ENCODE data around the gene LGI4.

LGI4 gene

GRCh38 chr19:35116072-35116801, 18.6 kb downstream of the LGI4 start:
- H3K27ac ChIP-seq (ENCODE audit: low read depth, low read length): no peak overlapping the region
- H3K9me2 ChIP-seq (replicated peaks; ENCODE audit: insufficient read depth, low read length): no peaks in the 10 kb centered on the region
- TF ChIP-seq CTCF (IDR thresholded peaks at IDR 0.05; ENCODE audit: insufficient read depth, low read length, poor library complexity, severe bottlenecking): no peak
- no peak for TF ChIP-seq EZH2phosphoT487 (conservative IDR thresholded peaks at IDR 0.05; ENCODE audit: low read length)
- no peaks in the 10 kb centered on the region for H3K79me2 ChIP-seq (ENCODE audit: insufficient read depth, low read length)
- no peak overlapping the region for H3K4me3 ChIP-seq (ENCODE audit: insufficient read depth, low read length, poor library complexity, severe bottlenecking)
- no peak overlapping the region for H3K9ac ChIP-seq (ENCODE audit: low read length)
- no peak overlapping the region for H3K4me2 ChIP-seq (ENCODE audit: low read depth, low read length, poor library complexity, severe bottlenecking)
- no peaks in the 10 kb centered on the region for H3F3A ChIP-seq (ENCODE audit: insufficient read depth)
- H4K20me1 ChIP-seq (ENCODE audit: low read depth, low read length): no peaks in the 10 kb centered on the region
- no peaks in the 10 kb centered on the region for H3K36me3 ChIP-seq (ENCODE audit: low read length)
- no peaks in the 10 kb centered on the region for H3K9me3 ChIP-seq (ENCODE audit: insufficient read depth, low read length)
- no peak overlapping the region for H2AFZ ChIP-seq (ENCODE audit: low read depth, low read length, severe bottlenecking)
- H3K27me3 ChIP-seq (ENCODE audit: low read length): no peaks in the 10 kb centered on the region

- H3K27me3 ChIP-seq (ENCODE audit: low read length): no peaks in the 10 kb centered on the region
- peak within 1 kb of the TSS; percentile 34 for H2AFZ ChIP-seq (ENCODE audit: low read depth, low read length, severe bottlenecking)
- H3K79me2 ChIP-seq (ENCODE audit: insufficient read depth, low read length): no peaks in the 10 kb centered on the region
- no peaks in the 10 kb centered on the region for H3K36me3 ChIP-seq (ENCODE audit: low read length)
- H3K9me3 ChIP-seq (ENCODE audit: insufficient read depth, low read length): no peaks in the 10 kb centered on the region
- no peaks in the 10 kb centered on the region for H3F3A ChIP-seq (ENCODE audit: insufficient read depth)
- TF ChIP-seq EZH2phosphoT487 (conservative IDR thresholded peaks at IDR 0.05; ENCODE audit: low read length) (no peak), CTCF (IDR thresholded peaks at IDR 0.05; ENCODE audit: insufficient read depth, low read length, poor library complexity, severe bottlenecking) (no peak)
- no peak within 1 kb of the TSS for H3K4me3 ChIP-seq (ENCODE audit: insufficient read depth, low read length, poor library complexity, severe bottlenecking)
- no peak within 1 kb of the TSS for H3K9ac ChIP-seq (ENCODE audit: low read length)
- H3K4me2 ChIP-seq (ENCODE audit: low read depth, low read length, poor library complexity, severe bottlenecking): peak within 1 kb of the TSS; percentile 34
- H3K27ac ChIP-seq (ENCODE audit: low read depth, low read length): no peak within 1 kb of the TSS
- no peaks in the 10 kb centered on the region for H4K20me1 ChIP-seq (ENCODE audit: low read depth, low read length)
- no peaks in the 10 kb centered on the region for H3K9me2 ChIP-seq (replicated peaks; ENCODE audit: insufficient read depth, low read length)
These were observed 19.5 kb downstream of the LGI4 start, which contains the start of gene FXYD3 for GRCh38 chr19:35115177-35115951. Gene FXYD3 (plus strand): TSS chr19:35115823. CDS start chr19:35119377, 3,554 bp downstream.

GRCh38 chr19:35114353-35115176, 20.3 kb downstream of the LGI4 start:
- TF ChIP-seq EZH2phosphoT487 (conservative IDR thresholded peaks at IDR 0.05; ENCODE audit: low read length) (no peak), CTCF (IDR thresholded peaks at IDR 0.05; ENCODE audit: insufficient read depth, low read length, poor library complexity, severe bottlenecking) (peak; percentile 97)
- H3K27ac ChIP-seq (ENCODE audit: low read depth, low read length): no peak overlapping the region
- no peak overlapping the region for H3K9ac ChIP-seq (ENCODE audit: low read length)
- H3K9me2 ChIP-seq (replicated peaks; ENCODE audit: insufficient read depth, low read length): no peaks in the 10 kb centered on the region
- H3K4me3 ChIP-seq (ENCODE audit: insufficient read depth, low read length, poor library complexity, severe bottlenecking): no peak overlapping the region
- no peaks in the 10 kb centered on the region for H3K27me3 ChIP-seq (ENCODE audit: low read length)
- H3K4me2 ChIP-seq (ENCODE audit: low read depth, low read length, poor library complexity, severe bottlenecking): peak overlapping the region; percentile 34
- peak overlapping the region; percentile 34 for H2AFZ ChIP-seq (ENCODE audit: low read depth, low read length, severe bottlenecking)
- H3K9me3 ChIP-seq (ENCODE audit: insufficient read depth, low read length): no peaks in the 10 kb centered on the region
- no peaks in the 10 kb centered on the region for H3F3A ChIP-seq (ENCODE audit: insufficient read depth)
- no peaks in the 10 kb centered on the region for H4K20me1 ChIP-seq (ENCODE audit: low read depth, low read length)
- H3K79me2 ChIP-seq (ENCODE audit: insufficient read depth, low read length): no peaks in the 10 kb centered on the region
- no peaks in the 10 kb centered on the region for H3K36me3 ChIP-seq (ENCODE audit: low read length)
